GM23338 (cell line): ENCODE results near the gene SLC35A2. TPM values are rescaled to one million over a fixed set of nuclear protein-coding genes. Genes with fewer than 3 reads are reported as not detected.

Source experiments
- ATAC-seq: fragments of 200-7000 bp; cut with Tn5 transposase; 3 replicates; pipeline ENCODE4 v1.9.1; 2020
- DNase-seq: peaks from one replicate; pipeline ENCODE4 v3.0.0-alpha.2; 2015; ENCODE audit warnings: low spot score
- H2AFZ ChIP-seq: fragments of 200-600 bp; sonication (generic); 2 replicates; pipeline ENCODE4 v1.8.0; 2016; ENCODE audit warnings: antibody characterized with exemption, mild to moderate bottlenecking, moderate library complexity
- H3F3A ChIP-seq: fragments of 200-600 bp; sonication (generic); replicated peaks from 2 replicates; pipeline ENCODE4 v1.8.0; 2017; ENCODE audit warnings: antibody characterized with exemption, mixed run types, low read depth
- H3K27ac ChIP-seq: fragments of 200-600 bp; sonication (generic); 2 replicates; pipeline ENCODE4 v1.6.1; 2016; ENCODE audit warnings: low read depth
- H3K27me3 ChIP-seq: fragments of 200-600 bp; sonication (generic); 2 replicates; pipeline ENCODE4 v1.8.0; 2016; ENCODE audit warnings: mild to moderate bottlenecking, mixed run types, moderate library complexity; ENCODE audit not compliant: insufficient read depth
- H3K36me3 ChIP-seq: fragments of 200-600 bp; sonication (generic); 2 replicates; pipeline ENCODE4 v1.8.0; 2016; ENCODE audit warnings: mild to moderate bottlenecking; ENCODE audit not compliant: insufficient read depth
- H3K4me1 ChIP-seq: fragments of 200-600 bp; sonication (generic); 2 replicates; pipeline ENCODE4 v1.8.0; 2016; ENCODE audit warnings: mild to moderate bottlenecking, moderate library complexity; ENCODE audit not compliant: insufficient read depth
- H3K4me2 ChIP-seq: fragments of 200-600 bp; sonication (generic); 2 replicates; pipeline ENCODE4 v1.7.1; 2017; ENCODE audit warnings: mixed run types
- H3K4me3 ChIP-seq: fragments of 200-600 bp; sonication (generic); 2 replicates; pipeline ENCODE4 v1.6.1; 2016; ENCODE audit warnings: mixed run types
- H3K79me2 ChIP-seq: fragments of 200-600 bp; sonication (generic); replicated peaks from 2 replicates; pipeline ENCODE4 v1.8.0; 2017; ENCODE audit warnings: mild to moderate bottlenecking; ENCODE audit not compliant: insufficient read depth
- H3K9me2 ChIP-seq: fragments of 200-600 bp; sonication (generic); 2 replicates; pipeline ENCODE4 v1.8.0; 2017; ENCODE audit not compliant: insufficient read depth
- H4K20me1 ChIP-seq: fragments of 200-600 bp; sonication (generic); replicated peaks from 2 replicates; pipeline ENCODE4 v1.8.0; 2017; ENCODE audit warnings: mild to moderate bottlenecking; ENCODE audit not compliant: insufficient read depth
- H3K27ac Mint-ChIP-seq: 2 replicates; pipeline ENCODE4 v1.8.0; 2020; ENCODE audit warnings: inconsistent platforms, mild to moderate bottlenecking, moderate library complexity, mixed read lengths
- H3K27me3 Mint-ChIP-seq: 3 replicates; pipeline ENCODE4 v1.8.0; 2022; ENCODE audit warnings: low read depth, mild to moderate bottlenecking, moderate library complexity, mixed read lengths, inconsistent platforms; ENCODE audit not compliant: insufficient read depth, poor library complexity
- H3K36me3 Mint-ChIP-seq: 3 replicates; pipeline ENCODE4 v1.8.0; 2021; ENCODE audit warnings: low read depth, mild to moderate bottlenecking, inconsistent platforms, moderate library complexity, mixed read lengths
- H3K4me1 Mint-ChIP-seq: 3 replicates; pipeline ENCODE4 v1.8.0; 2020; ENCODE audit warnings: mild to moderate bottlenecking, inconsistent platforms, mixed read lengths
- H3K4me3 Mint-ChIP-seq: 3 replicates; pipeline ENCODE4 v1.8.0; 2021; ENCODE audit warnings: moderate library complexity, mild to moderate bottlenecking, inconsistent platforms, mixed read lengths
- H3K9me3 Mint-ChIP-seq: 3 replicates; pipeline ENCODE4 v1.8.0; 2020; ENCODE audit warnings: moderate library complexity, mild to moderate bottlenecking, inconsistent platforms, mixed read lengths
- ETS1 ChIP-seq: IDR thresholded peaks from 2 replicates; pipeline ENCODE4 v1.6.1; 2016; ENCODE audit warnings: antibody characterized with exemption
- EZH2 ChIP-seq: fragments of 200-600 bp; sonication (generic); IDR thresholded peaks from one replicate; pipeline ENCODE4 v1.8.0; 2017; ENCODE audit warnings: antibody characterized with exemption, mild to moderate bottlenecking, low read depth; ENCODE audit not compliant: unreplicated experiment
- EZH2phosphoT487 ChIP-seq: fragments of 200-600 bp; sonication (generic); IDR thresholded peaks from one replicate; pipeline ENCODE4 v1.8.1; 2018; ENCODE audit warnings: antibody characterized with exemption; ENCODE audit not compliant: unreplicated experiment
- JUNB ChIP-seq: IDR thresholded peaks from one replicate; pipeline ENCODE4 v1.6.1; 2016; ENCODE audit warnings: antibody characterized with exemption; ENCODE audit not compliant: unreplicated experiment
- STAT1 ChIP-seq: IDR thresholded peaks from one replicate; pipeline ENCODE4 v1.6.1; 2016; ENCODE audit warnings: antibody characterized with exemption; ENCODE audit not compliant: unreplicated experiment
- ZNF462 ChIP-seq: fragments of 250-450 bp; sonication (Bioruptor Pico); IDR thresholded peaks from 2 replicates; pipeline ENCODE4 v1.5.0; 2020; ENCODE audit warnings: mild to moderate bottlenecking, moderate library complexity
- polyA plus RNA-seq: library from polyadenylated mRNA; unstranded; fragments of >200 nt; fragmentation: Nextera tagmentation; extraction: Ambion mirVana; gene quantifications from 2 replicates; pipeline ENCODE4 v1.2.1, GENCODE V29; 2016
- total RNA-seq: library from RNA; depleted of rRNA; stranded (reverse); fragments of >200 nt; shearing (Covaris generic); gene quantifications from 2 replicates; pipeline ENCODE4 v1.2.3, GENCODE V29; 2014

SLC35A2 gene
- total and polyA plus RNA-seq, 2 experiments from 2014 or later, result 13.0 to 16.4 TPM

GRCh38 chrX:48935301-48935670, 23.8 kb upstream of the SLC35A2 start:
- H3K27me3 Mint-ChIP-seq, result peaks cover 13% of the 10 kb centered on the region
- Histone ChIP-seq H3K4me2 (no peak overlapping the region), H3K9me2 (no peaks in the 10 kb centered on the region), H3K27ac (no peak overlapping the region), H4K20me1 (no peaks in the 10 kb centered on the region), H2AFZ (no peak overlapping the region), H3K27me3 (no peaks in the 10 kb centered on the region), H3K4me1 (peaks cover 4% of the 10 kb centered on the region; the same call in 1 of the 2 replicates), H3K79me2 (peaks cover 36% of the 10 kb centered on the region), H3K4me3 (no peak overlapping the region), H3F3A (no peaks in the 10 kb centered on the region), H3K36me3 (no peaks in the 10 kb centered on the region)
- no peak for ATAC-seq
- H3K9me3 Mint-ChIP-seq, result no peaks in the 10 kb centered on the region
- peaks cover 55% of the 10 kb centered on the region for H3K36me3 Mint-ChIP-seq
- no peak overlapping the region for H3K27ac Mint-ChIP-seq
- no peak for DNase-seq
- no peak overlapping the region for H3K4me3 Mint-ChIP-seq
- no peak for TF ChIP-seq EZH2phosphoT487
- TF ChIP-seq EZH2, result no peak
- TF ChIP-seq ZNF462 (CRISPR knock-in tag), result no peak
- no peak for TF ChIP-seq ETS1
- TF ChIP-seq STAT1, result no peak
- TF ChIP-seq JUNB, result no peak
- H3K4me1 Mint-ChIP-seq, result peaks cover 31% of the 10 kb centered on the region
